ENCODE measurements around the gene NRAS.

- TF ChIP-seq, protein P1, sequence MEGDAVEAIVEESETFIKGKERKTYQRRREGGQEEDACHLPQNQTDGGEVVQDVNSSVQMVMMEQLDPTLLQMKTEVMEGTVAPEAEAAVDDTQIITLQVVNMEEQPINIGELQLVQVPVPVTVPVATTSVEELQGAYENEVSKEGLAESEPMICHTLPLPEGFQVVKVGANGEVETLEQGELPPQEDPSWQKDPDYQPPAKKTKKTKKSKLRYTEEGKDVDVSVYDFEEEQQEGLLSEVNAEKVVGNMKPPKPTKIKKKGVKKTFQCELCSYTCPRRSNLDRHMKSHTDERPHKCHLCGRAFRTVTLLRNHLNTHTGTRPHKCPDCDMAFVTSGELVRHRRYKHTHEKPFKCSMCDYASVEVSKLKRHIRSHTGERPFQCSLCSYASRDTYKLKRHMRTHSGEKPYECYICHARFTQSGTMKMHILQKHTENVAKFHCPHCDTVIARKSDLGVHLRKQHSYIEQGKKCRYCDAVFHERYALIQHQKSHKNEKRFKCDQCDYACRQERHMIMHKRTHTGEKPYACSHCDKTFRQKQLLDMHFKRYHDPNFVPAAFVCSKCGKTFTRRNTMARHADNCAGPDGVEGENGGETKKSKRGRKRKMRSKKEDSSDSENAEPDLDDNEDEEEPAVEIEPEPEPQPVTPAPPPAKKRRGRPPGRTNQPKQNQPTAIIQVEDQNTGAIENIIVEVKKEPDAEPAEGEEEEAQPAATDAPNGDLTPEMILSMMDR (IDR thresholded peaks at IDR 0.05): no peak
- TF ChIP-seq POLR2A (IDR thresholded peaks at IDR 0.05): no peak
Observed at GRCh38 chr1:114753143-114753542, 36.6 kb upstream of the NRAS start.

Data from testis (tissue), 2 donors.